RWPE2 (cell line): ENCODE measurements around the gene NUDT16L1.

ENCODE experiments used
- ATAC-seq: fragments of 200-7000 bp; cut with Tn5 transposase; 3 replicates; pipeline ENCODE4 v1.9.1; 2021; ENCODE audit warnings: low read depth
- DNase-seq: peaks from one replicate; pipeline ENCODE4 v3.0.0-alpha.2; 2020; ENCODE audit warnings: low spot score
- H3K27ac ChIP-seq: fragments of 450-650 bp; 2 replicates; pipeline ENCODE4 v1.5.1; 2017; ENCODE audit warnings: mild to moderate bottlenecking; ENCODE audit not compliant: poor library complexity, severe bottlenecking
- H3K27me3 ChIP-seq: fragments of 250-450 bp; sonication (Bioruptor Pico); 2 replicates; pipeline ENCODE4 v1.5.1; 2021; ENCODE audit warnings: mild to moderate bottlenecking, moderate library complexity; ENCODE audit not compliant: insufficient read depth, poor library complexity, severe bottlenecking
- H3K36me3 ChIP-seq: fragments of 250-450 bp; sonication (Bioruptor Pico); 2 replicates; pipeline ENCODE4 v1.5.1; 2020; ENCODE audit warnings: low read depth, mild to moderate bottlenecking, moderate library complexity
- H3K4me1 ChIP-seq: fragments of 250-450 bp; sonication (Bioruptor Pico); 2 replicates; pipeline ENCODE4 v1.5.1; 2021; ENCODE audit warnings: mild to moderate bottlenecking, moderate library complexity; ENCODE audit not compliant: insufficient read depth, poor library complexity, severe bottlenecking
- H3K4me3 ChIP-seq: fragments of 250-450 bp; sonication (Bioruptor Pico); 2 replicates; pipeline ENCODE4 v1.5.1; 2021; ENCODE audit warnings: mild to moderate bottlenecking, moderate library complexity; ENCODE audit not compliant: severe bottlenecking
- H3K9me3 ChIP-seq: fragments of 250-450 bp; sonication (Bioruptor Pico); 2 replicates; pipeline ENCODE4 v1.5.1; 2021; ENCODE audit warnings: mild to moderate bottlenecking, moderate library complexity; ENCODE audit not compliant: severe bottlenecking
- TF ChIP-seq, protein P1 (sequence below): fragments of 450-650 bp; IDR thresholded peaks from one replicate; pipeline ENCODE4 v1.5.1; 2017; ENCODE audit warnings: mild to moderate bottlenecking, moderate library complexity; ENCODE audit not compliant: poor library complexity, severe bottlenecking

NUDT16L1 gene

DNA sequence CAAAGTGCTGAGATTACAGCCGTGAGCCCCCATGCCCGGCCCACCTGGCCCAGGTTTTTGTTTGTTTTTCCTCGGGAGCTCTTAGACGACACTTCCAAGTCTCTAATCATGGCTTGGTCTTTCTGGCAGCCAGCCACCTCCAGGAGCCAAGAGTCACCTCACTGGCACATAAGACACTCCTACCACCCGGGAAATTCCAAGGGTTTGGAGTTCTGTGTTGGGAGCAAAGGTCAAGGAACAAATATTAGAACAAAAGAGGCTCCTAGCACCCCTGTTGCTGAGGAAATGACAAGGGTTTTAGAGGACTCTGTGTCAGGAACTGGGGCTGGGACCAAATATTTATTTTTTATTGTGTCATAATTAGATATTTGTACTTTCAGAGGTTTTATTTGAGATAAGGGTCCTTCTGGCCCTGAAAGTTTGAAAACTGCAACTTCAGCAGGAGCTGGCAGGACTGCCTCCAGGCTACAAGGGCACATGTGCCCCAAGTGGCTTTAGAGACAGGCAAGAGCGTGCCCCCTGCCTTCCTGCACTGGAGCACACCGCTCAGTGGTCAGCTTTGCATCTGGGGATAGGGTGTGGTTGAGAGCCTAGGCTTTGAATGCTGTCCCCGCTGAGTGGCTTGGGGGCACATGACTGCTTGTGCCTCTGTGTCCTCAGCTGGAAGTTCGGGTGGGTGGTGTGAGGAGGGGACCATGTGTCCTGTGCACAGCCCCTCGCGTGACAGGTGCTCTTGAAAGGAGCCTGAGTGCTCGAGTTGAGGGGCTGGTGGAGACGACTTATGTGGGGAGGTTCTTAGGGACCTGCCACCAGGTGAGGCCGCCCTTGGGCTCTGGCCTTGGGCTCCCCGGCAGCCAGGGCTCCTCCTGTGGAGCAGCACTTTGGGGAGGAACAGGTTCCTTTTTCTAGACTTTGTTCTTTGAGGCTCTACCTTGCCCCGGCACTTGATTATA lies 39.1 kb upstream of the NUDT16L1 start:
- Histone ChIP-seq H3K27me3 (no peaks in the 10 kb centered on the region), H3K4me3 (no peak overlapping the region), H3K9me3 (no peaks in the 10 kb centered on the region), H3K27ac (no peak overlapping the region), H3K4me1 (no peaks in the 10 kb centered on the region), H3K36me3 (peaks cover 52% of the 10 kb centered on the region)
- no peak for DNase-seq
- no peak for ATAC-seq
- TF ChIP-seq, protein P1, sequence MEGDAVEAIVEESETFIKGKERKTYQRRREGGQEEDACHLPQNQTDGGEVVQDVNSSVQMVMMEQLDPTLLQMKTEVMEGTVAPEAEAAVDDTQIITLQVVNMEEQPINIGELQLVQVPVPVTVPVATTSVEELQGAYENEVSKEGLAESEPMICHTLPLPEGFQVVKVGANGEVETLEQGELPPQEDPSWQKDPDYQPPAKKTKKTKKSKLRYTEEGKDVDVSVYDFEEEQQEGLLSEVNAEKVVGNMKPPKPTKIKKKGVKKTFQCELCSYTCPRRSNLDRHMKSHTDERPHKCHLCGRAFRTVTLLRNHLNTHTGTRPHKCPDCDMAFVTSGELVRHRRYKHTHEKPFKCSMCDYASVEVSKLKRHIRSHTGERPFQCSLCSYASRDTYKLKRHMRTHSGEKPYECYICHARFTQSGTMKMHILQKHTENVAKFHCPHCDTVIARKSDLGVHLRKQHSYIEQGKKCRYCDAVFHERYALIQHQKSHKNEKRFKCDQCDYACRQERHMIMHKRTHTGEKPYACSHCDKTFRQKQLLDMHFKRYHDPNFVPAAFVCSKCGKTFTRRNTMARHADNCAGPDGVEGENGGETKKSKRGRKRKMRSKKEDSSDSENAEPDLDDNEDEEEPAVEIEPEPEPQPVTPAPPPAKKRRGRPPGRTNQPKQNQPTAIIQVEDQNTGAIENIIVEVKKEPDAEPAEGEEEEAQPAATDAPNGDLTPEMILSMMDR: no peak

DNA sequence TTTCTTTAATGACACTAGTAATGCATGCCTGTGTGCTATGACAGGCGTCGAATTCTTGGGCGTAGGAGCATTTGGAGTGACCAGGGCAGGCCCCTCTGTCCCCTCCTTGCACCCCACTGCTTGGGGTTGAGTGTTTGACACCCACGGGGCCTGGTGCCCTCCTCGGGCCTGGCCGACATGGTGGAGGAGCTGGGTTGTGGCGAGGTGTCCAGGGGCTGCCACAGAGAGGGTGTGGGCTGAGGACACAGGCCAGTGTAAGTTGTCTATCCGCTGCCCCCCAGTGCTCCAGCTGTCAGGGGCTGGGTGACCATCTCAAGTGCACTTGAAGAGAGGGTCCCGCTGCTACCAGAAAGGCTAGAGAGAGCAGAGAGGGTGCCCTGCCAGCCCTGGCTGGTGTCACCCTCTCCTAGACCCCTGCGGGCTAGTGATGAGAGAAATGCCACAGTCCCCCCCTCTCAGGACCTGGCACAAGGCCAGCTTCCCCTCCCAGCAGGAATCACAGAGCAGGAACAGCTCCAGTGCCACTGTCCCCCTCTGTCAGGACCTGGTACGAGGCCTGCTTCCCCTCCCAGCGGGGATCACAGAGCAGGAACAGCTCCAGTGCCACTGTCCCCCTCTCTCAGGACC lies 38.3 kb upstream of the NUDT16L1 start:
- TF ChIP-seq, protein P1: no peak
- H3K27ac ChIP-seq: no peak overlapping the region
- DNase-seq: no peak
- H3K9me3 ChIP-seq: no peaks in the 10 kb centered on the region
- H3K36me3 ChIP-seq: peaks cover 52% of the 10 kb centered on the region
- ATAC-seq: no peak
- H3K4me1 ChIP-seq: no peaks in the 10 kb centered on the region
- H3K4me3 ChIP-seq: no peak overlapping the region
- no peaks in the 10 kb centered on the region for H3K27me3 ChIP-seq

- no peaks in the 10 kb centered on the region for H3K9me3 ChIP-seq
- TF ChIP-seq, protein P1: no peak
- H3K4me3 ChIP-seq: no peak overlapping the region
- DNase-seq (no peak), ATAC-seq (no peak)
- no peaks in the 10 kb centered on the region for H3K4me1 ChIP-seq
- H3K27ac ChIP-seq: no peak overlapping the region
- H3K36me3 ChIP-seq: peaks cover 45% of the 10 kb centered on the region
- no peaks in the 10 kb centered on the region for H3K27me3 ChIP-seq
Observed at GRCh38 chr16:4655801-4656200, 37.6 kb upstream of the NUDT16L1 start.

DNA sequence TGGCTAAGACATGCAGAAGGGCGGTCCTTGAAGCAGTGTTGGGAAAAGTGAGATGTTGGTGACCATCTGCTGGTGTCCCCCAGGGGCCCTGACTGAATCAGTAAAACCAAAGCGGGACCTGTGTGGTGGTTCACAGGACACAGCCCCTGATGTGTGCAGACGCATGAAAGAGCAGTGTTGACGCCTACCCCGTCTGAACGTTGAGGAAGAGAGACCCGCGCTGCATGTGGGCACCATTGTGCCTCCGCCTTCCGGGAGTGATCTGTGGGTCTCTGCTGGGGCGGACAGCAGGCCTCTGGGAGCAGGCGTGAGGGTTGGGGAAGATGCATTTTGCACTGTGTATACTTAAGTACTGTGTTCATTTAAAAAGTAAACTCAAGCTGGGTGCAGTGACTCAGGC lies 37.1 kb upstream of the NUDT16L1 start:
- Histone ChIP-seq H3K27me3 (no peaks in the 10 kb centered on the region), H3K9me3 (no peaks in the 10 kb centered on the region), H3K4me3 (no peak overlapping the region), H3K4me1 (no peaks in the 10 kb centered on the region), H3K27ac (no peak overlapping the region), H3K36me3 (peaks cover 41% of the 10 kb centered on the region)
- DNase-seq (no peak), ATAC-seq (no peak)
- TF ChIP-seq, protein P1: no peak
